Effector CD4-positive, alpha-beta T cell (primary cell): ENCODE results near the gene NXN.
"Not testable (repeated sequence)": the region's sequence is repeated elsewhere in the genome, so short reads cannot be mapped to it uniquely, and the experiment has no call there.

ENCODE experiments used
- DNase-seq: peaks from one replicate; pipeline ENCODE4 v3.0.0-alpha.2; 2020

NXN gene

GRCh38 chr17:1005361-1005946 lies 25.9 kb upstream of the NXN start:
- DNase-seq = no peak

- no peak for DNase-seq
These were observed 25.3 kb upstream of the NXN start for GRCh38 chr17:1004769-1005295.

- no peak for DNase-seq
These were observed 24.6 kb upstream of the NXN start for GRCh38 chr17:1003972-1004768.

GRCh38 chr17:1003633-1003971 lies 24.0 kb upstream of the NXN start:
- DNase-seq = no peak

GRCh38 chr17:1002771-1003555 lies 23.4 kb upstream of the NXN start:
- no peak for DNase-seq

- DNase-seq = no peak
These were observed 22.8 kb upstream of the NXN start for GRCh38 chr17:1002412-1002753.

GRCh38 chr17:1001640-1002411 lies 22.2 kb upstream of the NXN start:
- no peak for DNase-seq

- no peak for DNase-seq
These were observed 21.3 kb upstream of the NXN start for GRCh38 chr17:1000597-1001461.

GRCh38 chr17:998111-998510 lies 18.5 kb upstream of the NXN start:
- no peak for DNase-seq

- DNase-seq = peak; percentile 90
These were observed 17.2 kb upstream of the NXN start, which contains the start of gene TIMM22 for GRCh38 chr17:996554-997344. Gene TIMM22, plus strand, starts transcription at chr17:997129. Its CDS starts 14 bp downstream, at chr17:997143.

GRCh38 chr17:995324-995723 lies 15.7 kb upstream of the NXN start:
- not testable (repeated sequence) for DNase-seq

- no peak for DNase-seq
These were observed 13.4 kb upstream of the NXN start for GRCh38 chr17:992933-993332.

- DNase-seq = no peak
These were observed 9.0 kb upstream of the NXN start for GRCh38 chr17:988561-988960.

- no peak for DNase-seq
These were observed 8.4 kb upstream of the NXN start for GRCh38 chr17:987931-988330.

- DNase-seq = no peak
These were observed 6.8 kb upstream of the NXN start for GRCh38 chr17:986322-986929.

- no peak for DNase-seq
These were observed 4.3 kb upstream of the NXN start for GRCh38 chr17:983921-984320.

- DNase-seq = no peak
These were observed 1.7 kb upstream of the NXN start for GRCh38 chr17:981292-981658.

- peak; percentile 75 for DNase-seq
These were observed 1.1 kb upstream of the NXN start for GRCh38 chr17:980406-981291.

- no peak for DNase-seq
These were observed 401 bp downstream of the NXN start for GRCh38 chr17:979212-979538.
